GM12891 (cell line): Measurements from ENCODE around the gene LDHB.
"Not testable (repeated sequence)": the region's sequence is repeated elsewhere in the genome, so short reads cannot be mapped to it uniquely, and the experiment has no call there.

Source experiments
- DNase-seq: peaks from one replicate; pipeline ENCODE4 v3.0.0; 2011; ENCODE audit warnings: low spot score; ENCODE audit not compliant: insufficient read length
- FAIRE-seq: peaks from 2 replicates; lab custom pipeline; 2011; peaks lifted over from hg19 to GRCh38; lab: Jason Lieb, UNC
- PAX5 ChIP-seq: IDR thresholded peaks from 2 replicates; pipeline ENCODE4 v1.6.1; 2011; ENCODE audit warnings: low read length, moderate library complexity, mild to moderate bottlenecking; ENCODE audit not compliant: insufficient read depth, severe bottlenecking
- POLR2A ChIP-seq: IDR thresholded peaks from 2 replicates; pipeline ENCODE4 v1.6.1; 2011; ENCODE audit warnings: low read depth, low read length, control low read depth
- POLR2AphosphoS5 ChIP-seq: IDR thresholded peaks from 2 replicates; pipeline ENCODE4 v1.6.1; 2011; ENCODE audit warnings: low read depth, low read length, control low read depth
- POU2F2 ChIP-seq: IDR thresholded peaks from 2 replicates; pipeline ENCODE4 v1.6.1; 2011; ENCODE audit warnings: low read depth, mild to moderate bottlenecking, control low read depth, low read length, moderate library complexity
- SPI1 ChIP-seq: IDR thresholded peaks from 2 replicates; pipeline ENCODE4 v1.6.1; 2011; ENCODE audit warnings: low read depth, low read length, control low read depth
- TAF1 ChIP-seq: IDR thresholded peaks from 2 replicates; pipeline ENCODE4 v1.6.1; 2011; ENCODE audit warnings: low read depth, low read length, control low read depth

LDHB gene

DNA sequence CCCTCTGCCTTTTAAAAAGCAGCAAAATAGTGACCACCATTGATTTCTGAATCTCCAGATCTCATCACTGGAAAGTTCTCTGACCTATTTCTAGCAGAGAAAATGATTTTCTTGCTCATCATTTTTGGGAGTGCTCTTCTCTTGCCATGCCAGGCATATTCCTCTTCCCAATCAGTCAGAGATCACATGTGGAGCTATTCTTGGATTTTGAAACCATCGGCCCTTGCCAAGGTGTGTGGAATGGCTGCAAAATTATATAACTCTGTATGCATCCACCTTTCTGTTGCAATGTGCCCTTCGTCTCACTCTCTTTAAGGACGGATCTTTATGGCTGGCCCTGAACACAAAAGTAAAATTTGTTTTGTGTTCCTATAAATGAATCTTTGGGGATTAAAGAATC is 25.5 kb upstream of the LDHB start:
- no peak for DNase-seq
- no peak for FAIRE-seq
- TF ChIP-seq POLR2AphosphoS5 (no peak), SPI1 (no peak), POU2F2 (no peak)

DNA sequence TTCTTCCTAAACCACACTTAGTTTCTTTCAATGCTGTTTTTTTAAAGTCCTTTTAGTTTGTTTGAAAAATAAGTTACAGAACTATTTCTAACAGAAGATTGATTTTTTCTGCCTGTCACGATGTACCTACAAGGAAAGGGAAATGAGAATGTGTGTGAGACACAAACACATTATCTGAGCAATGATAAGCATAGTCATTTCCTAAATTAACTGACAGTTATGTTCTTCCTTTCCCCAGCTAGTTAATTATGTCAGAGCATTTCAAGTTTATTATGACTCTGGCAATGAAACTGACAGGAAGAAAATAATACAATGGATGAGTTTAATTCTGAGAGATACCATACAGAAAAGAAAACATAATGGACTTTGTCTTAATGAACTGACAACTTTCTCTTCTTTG is 21.3 kb upstream of the LDHB start:
- TF ChIP-seq POLR2AphosphoS5 (no peak), POLR2A (no peak), SPI1 (no peak), TAF1 (no peak)
- DNase-seq = no peak
- FAIRE-seq = no peak

DNA sequence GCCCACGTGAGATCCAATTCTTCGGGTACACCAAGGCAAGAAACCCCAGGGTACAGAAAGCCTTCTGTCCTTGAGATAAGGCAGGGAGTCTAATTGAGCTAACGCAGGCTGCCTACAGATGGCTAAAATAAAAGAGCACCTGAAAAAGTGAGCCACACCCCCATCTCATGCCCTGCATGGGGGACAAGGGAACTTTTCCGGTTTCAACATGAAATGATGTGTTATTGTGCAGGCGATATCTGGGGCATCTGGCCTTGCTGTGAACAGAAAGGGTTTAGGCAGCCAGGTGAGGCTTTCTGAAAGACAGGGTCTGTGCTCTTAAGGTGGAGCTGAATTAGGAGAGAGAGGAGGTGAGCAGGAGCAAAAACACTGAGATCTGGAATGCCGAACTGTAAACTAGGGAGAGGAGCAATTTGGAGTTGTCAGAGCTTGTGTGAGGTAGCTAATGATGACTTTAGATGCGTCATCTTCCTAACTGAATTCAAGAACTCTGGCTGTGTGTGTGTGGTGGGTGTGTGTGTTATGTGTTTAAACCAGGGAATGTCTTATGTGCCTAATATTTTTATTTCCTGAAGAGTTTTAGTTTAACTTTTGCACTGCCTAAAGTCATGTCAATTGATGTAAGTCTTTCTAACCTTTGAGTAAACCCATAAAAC is 20.1 kb upstream of the LDHB start:
- FAIRE-seq (no peak), DNase-seq (no peak)
- TF ChIP-seq POLR2A (no peak), SPI1 (no peak), POLR2AphosphoS5 (no peak), POU2F2 (no peak), PAX5 (no peak), TAF1 (no peak)

DNA sequence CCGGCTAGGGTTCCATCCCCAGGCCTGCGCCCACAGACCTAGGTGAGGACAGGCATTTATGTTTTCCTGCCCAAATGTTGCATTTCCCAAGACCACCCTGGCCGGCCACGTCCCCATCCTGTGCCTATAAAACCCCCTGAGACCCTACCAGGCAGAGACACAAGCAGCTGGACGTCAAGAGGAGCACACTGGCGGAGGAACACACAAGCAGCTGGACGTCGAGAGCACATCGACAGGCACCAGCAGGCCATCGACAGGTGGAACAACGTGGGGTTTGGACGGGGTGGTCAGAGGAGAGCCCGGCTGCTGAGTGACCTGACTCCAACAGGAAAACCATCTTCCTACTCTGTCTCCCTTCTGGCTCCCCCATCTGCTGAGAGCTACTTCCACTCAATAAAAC is 19.6 kb upstream of the LDHB start:
- TF ChIP-seq SPI1 (no peak), TAF1 (no peak), POU2F2 (no peak), POLR2A (no peak), POLR2AphosphoS5 (no peak), PAX5 (no peak)
- FAIRE-seq (no peak), DNase-seq (no peak)

DNA sequence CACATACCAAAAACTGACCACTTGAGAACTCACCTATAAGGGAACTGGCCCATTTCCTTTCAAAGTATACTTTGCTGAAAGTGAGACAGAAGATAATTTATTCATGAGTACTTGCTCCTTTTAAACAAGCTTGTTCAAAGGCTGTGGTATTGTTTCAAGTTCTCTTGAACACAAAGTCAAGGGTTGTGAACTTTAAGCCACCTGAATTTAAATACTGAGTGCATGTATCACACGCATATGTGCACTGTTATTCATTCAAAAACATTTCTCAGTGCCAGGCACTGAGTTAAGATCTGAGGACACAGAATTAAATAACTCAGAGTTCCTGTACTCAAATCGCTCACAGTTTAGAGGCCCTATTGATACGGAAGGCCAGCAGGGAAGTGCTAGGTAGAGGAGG is 19.1 kb upstream of the LDHB start:
- DNase-seq = no peak
- no peak for FAIRE-seq

DNA sequence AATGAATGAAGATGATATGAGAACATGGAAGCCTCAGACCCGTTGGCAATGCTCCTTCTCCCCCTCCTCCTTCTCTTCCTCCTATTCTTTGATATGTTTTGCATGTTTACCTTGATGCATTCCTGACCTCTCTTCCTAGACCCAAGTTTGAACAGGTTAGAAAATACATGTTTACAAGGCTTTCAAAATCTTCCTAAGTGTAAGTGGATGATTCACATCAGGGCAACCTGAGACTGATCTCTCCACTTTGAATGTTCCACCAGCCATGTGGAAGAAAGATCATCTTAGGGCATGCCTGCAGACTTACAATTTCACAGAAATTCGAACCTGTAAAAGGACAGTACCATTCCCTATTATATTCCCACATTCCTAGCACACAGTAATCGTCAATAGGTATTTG is 18.0 kb upstream of the LDHB start:
- no peak for TF ChIP-seq TAF1
- TF ChIP-seq SPI1 = no peak
- no peak for TF ChIP-seq PAX5
- no peak for TF ChIP-seq POLR2A
- TF ChIP-seq POLR2AphosphoS5 = no peak
- no peak for TF ChIP-seq POU2F2
- FAIRE-seq (no peak), DNase-seq (no peak)

More for the DNA sequence above, 19.1 kb upstream of the LDHB start:
- TF ChIP-seq POLR2AphosphoS5 (no peak), PAX5 (no peak), SPI1 (no peak), TAF1 (no peak), POLR2A (no peak), POU2F2 (no peak)

DNA sequence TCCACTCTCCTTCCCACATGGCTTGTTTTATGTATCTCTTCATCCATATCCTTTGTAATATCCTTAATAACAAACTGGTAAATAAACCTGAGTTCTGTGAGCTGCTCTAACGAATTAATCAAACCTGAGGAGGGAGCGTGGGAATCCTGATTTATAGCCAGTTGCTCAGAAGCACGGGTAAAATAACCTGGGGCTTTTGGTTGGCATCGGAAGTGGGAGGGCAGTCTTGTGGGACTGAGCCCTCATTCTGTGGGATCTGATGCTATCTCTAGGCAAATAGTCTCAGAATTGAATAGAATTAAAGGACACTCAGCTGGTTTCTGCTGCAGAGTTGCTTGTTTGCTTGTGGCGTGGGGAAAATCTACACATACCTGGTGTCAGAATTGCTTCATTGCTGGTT is 17.5 kb upstream of the LDHB start:
- FAIRE-seq = no peak

DNA sequence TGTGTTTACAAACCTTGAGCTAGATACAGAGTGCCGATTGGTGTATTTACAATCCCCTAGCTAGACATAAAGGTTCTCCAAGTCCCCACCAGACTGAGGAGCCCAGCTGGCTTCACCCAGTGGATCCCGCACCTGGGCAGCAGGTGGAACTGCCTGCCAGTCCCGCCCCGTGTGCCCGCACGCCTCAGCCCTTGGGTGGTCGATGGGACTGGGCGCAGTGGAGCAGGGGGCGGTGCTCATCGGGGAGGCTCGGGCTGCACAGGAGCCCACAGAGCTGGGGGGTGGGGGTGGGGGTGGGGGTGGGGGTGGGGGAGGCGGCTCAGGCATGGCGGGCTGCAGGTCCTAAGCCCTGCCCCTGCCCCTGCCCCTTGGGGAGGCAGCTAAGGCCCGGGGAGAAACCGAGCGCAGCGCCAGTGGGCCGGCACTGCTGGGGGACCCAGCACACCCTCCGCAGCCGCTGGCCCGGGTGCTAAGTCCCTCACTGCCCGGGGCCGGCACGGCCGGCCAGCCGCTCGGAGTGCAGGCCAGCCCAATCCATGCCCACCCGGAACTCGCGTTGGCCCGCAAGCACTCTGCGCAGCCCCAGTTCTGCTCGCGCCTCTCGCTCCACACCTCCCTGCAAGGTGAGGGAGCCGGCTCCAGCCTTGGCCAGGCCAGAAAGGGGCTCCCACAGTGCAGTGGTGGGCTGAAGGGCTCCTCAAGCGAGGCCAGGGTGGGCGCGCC is 16.3 kb upstream of the LDHB start:
- FAIRE-seq, DNase-seq: not testable (repeated sequence)

More for the DNA sequence above, 17.5 kb upstream of the LDHB start:
- TF ChIP-seq POLR2AphosphoS5 (no peak), SPI1 (no peak), PAX5 (no peak), TAF1 (no peak), POLR2A (no peak), POU2F2 (no peak)
- no peak for DNase-seq

DNA sequence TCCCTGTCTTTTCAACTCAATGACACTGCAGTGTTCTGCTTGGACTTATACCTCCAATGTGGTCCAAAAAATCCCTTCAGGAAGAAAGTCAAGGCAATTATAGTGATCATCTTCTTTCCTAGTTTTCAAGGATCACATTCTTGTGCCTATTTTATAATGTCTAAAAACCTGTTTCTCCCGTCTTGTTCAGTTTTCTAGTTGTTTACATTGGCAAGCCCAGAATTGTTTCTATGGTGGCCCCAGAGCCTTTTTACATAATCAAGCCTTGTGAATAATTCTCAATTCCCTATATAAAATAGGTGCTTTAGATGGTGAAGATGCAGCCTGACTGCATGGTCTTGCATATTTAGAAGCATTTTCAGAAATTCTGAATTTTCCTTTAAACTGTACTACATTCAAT is 14.5 kb upstream of the LDHB start:
- no peak for TF ChIP-seq POLR2AphosphoS5
- TF ChIP-seq TAF1 = no peak
- no peak for TF ChIP-seq SPI1
- TF ChIP-seq PAX5 = no peak
- DNase-seq = no peak
- FAIRE-seq = no peak

DNA sequence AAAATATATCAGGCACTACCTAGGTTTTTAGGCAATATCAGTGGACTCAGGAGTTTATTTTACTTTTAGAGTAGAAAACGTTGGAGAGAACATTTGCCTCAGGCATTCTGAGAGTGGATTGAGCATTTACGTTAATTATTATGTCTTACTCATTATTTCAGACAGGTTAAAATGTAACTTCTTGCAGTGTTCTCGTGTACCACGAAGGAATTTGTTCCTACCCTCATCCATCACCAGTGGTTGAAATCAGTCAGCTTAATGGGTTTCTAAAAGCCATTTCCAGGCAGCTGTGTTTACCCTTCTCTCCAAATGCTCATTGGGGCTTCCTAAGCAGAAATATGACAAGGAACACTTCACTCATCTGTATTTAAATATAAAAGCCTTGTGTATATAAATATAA is 9.1 kb upstream of the LDHB start:
- FAIRE-seq (no peak), DNase-seq (no peak)
- TF ChIP-seq POLR2A (no peak), TAF1 (no peak), POLR2AphosphoS5 (no peak), PAX5 (no peak), SPI1 (no peak), POU2F2 (no peak)
